ENCODE data around the gene SMIM30. TPM values are rescaled to one million over a fixed set of nuclear protein-coding genes. Genes with fewer than 3 reads are reported as not detected.

Gene SMIM30
- total RNA-seq, 1 experiment from 2014 or later = 44.7 TPM

- H3K4me3 ChIP-seq (ENCODE audit: insufficient read depth, low read depth, low read length) = peak within 1 kb of the TSS; percentile 54
- peaks cover 41% of the 10 kb centered on the region for H3K27me3 ChIP-seq (ENCODE audit: control insufficient read depth, insufficient read depth, low read length)
- no peaks in the 10 kb centered on the region for H3K36me3 ChIP-seq (replicated peaks; ENCODE audit: control insufficient read depth, insufficient read depth, low read length)
- peak; percentile 80 for DNase-seq
These were observed 31.9 kb downstream of the SMIM30 start, which contains the start of gene GPR85 for GRCh38 chr7:113086431-113086888. GPR85 (minus strand) TSS chr7:113086827; CDS start chr7:113084721, 2,106 bp downstream.

GRCh38 chr7:113085781-113086390 is 32.5 kb downstream of the SMIM30 start:
- Histone ChIP-seq H3K27me3 (ENCODE audit: control insufficient read depth, insufficient read depth, low read length) (peaks cover 47% of the 10 kb centered on the region), H3K4me3 (ENCODE audit: insufficient read depth, low read depth, low read length) (peak overlapping the region; percentile 1; the same call in 1 of the 2 replicates)
- peak; percentile 1 for DNase-seq

GRCh38 chr7:113084496-113085172 is 33.7 kb downstream of the SMIM30 start:
- no peaks in the 10 kb centered on the region for H3K36me3 ChIP-seq (replicated peaks; ENCODE audit: control insufficient read depth, insufficient read depth, low read length)
- H3K4me3 ChIP-seq (ENCODE audit: insufficient read depth, low read depth, low read length) = no peak overlapping the region
- no peak for DNase-seq
- peaks cover 58% of the 10 kb centered on the region for H3K27me3 ChIP-seq (ENCODE audit: control insufficient read depth, insufficient read depth, low read length)

More at GRCh38 chr7:113085781-113086390, 32.5 kb downstream of the SMIM30 start:
- H3K36me3 ChIP-seq (replicated peaks; ENCODE audit: control insufficient read depth, insufficient read depth, low read length) = no peaks in the 10 kb centered on the region

DNA sequence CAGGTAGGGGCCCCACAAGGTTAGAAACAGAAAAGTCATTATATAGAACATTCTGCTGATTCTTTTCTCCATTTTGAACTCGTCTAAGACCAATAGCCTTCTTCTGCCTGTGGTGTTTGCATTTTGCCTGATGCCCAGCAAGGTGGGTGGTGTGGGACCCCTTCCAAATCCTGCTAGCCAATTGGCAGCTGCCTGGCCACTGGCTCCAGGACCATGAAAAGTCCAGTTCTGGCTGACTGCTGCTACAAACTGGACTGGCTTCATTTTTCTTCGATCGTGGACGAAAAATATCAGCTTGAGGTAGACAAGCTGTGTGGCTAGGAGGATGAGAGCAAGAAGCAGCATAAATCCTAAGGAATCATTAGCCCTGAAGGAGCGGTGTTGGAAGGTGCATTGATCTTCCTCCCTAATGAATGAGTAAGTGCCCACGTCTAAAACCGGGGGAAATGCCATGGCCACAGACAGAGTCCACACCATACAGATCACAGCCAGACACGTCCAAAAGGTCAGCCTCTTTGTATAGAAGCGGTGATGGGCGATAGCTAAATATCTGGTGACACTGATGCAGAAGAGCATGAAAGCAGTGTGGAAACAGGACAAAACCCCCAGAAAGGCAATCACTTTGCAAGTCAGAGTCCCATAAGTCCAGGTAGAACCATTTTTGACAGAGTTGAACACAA is 34.4 kb downstream of the SMIM30 start:
- H3K36me3 ChIP-seq (replicated peaks; ENCODE audit: control insufficient read depth, insufficient read depth, low read length) = no peaks in the 10 kb centered on the region
- H3K27me3 ChIP-seq (ENCODE audit: control insufficient read depth, insufficient read depth, low read length) = peaks cover 64% of the 10 kb centered on the region
- no peak overlapping the region for H3K4me3 ChIP-seq (ENCODE audit: insufficient read depth, low read depth, low read length)
- no peak for DNase-seq

GRCh38 chr7:113083132-113083815 is 35.1 kb downstream of the SMIM30 start:
- Histone ChIP-seq H3K36me3 (replicated peaks; ENCODE audit: control insufficient read depth, insufficient read depth, low read length) (no peaks in the 10 kb centered on the region), H3K4me3 (ENCODE audit: insufficient read depth, low read depth, low read length) (no peak overlapping the region), H3K27me3 (ENCODE audit: control insufficient read depth, insufficient read depth, low read length) (peaks cover 69% of the 10 kb centered on the region)
- DNase-seq = peak; percentile 2

DNA sequence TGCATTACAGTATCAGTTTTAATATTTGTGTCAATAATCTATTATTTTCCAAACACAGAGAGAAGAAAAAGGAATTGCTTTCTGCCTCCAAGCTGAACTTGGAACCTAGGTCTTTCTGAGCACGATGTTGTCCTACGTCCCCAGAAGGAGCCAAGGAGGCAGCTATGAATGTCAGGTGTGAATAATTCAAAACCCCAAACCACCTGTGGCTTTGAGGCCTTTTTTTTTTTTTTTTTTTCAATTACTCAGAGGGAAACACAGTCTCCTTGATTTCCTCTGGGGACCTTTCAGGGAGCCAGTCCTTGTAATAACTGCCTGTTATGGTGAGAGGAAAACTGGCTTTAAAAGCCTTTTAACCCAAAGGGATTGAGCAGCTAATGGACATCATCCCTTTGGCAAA is 40.0 kb downstream of the SMIM30 start:
- H3K36me3 ChIP-seq (replicated peaks; ENCODE audit: control insufficient read depth, insufficient read depth, low read length) = no peaks in the 10 kb centered on the region
- H3K4me3 ChIP-seq (ENCODE audit: insufficient read depth, low read depth, low read length) = no peak overlapping the region
- peaks cover 83% of the 10 kb centered on the region for H3K27me3 ChIP-seq (ENCODE audit: control insufficient read depth, insufficient read depth, low read length)
- no peak for DNase-seq

- Histone ChIP-seq H3K4me3 (ENCODE audit: insufficient read depth, low read depth, low read length) (no peak overlapping the region), H3K27me3 (ENCODE audit: control insufficient read depth, insufficient read depth, low read length) (peaks cover 81% of the 10 kb centered on the region), H3K36me3 (replicated peaks; ENCODE audit: control insufficient read depth, insufficient read depth, low read length) (no peaks in the 10 kb centered on the region)
- no peak for DNase-seq
These were observed 41.7 kb downstream of the SMIM30 start for GRCh38 chr7:113076703-113077102.

DNA sequence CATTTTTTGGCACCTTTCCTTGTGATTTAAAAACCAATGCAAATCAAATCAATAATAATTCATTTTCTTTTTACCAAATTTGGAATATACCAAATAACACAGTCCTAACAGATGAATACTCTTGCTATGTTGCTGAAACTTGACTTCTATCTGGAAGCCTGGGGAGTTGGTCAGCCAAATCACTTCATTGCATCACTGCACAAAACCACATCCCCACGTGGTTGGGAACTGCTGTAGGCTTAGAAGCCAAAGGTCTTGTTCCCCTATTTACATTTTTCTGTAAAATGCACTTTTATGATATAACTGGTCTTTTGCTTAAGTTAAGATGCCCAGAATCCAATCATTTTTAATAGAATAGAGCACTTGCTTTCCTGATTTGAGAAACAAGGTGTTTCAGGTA is 46.9 kb downstream of the SMIM30 start:
- no peak for DNase-seq
- peaks cover 38% of the 10 kb centered on the region for H3K27me3 ChIP-seq (ENCODE audit: control insufficient read depth, insufficient read depth, low read length)
- H3K36me3 ChIP-seq (replicated peaks; ENCODE audit: control insufficient read depth, insufficient read depth, low read length) = no peaks in the 10 kb centered on the region
- no peak overlapping the region for H3K4me3 ChIP-seq (ENCODE audit: insufficient read depth, low read depth, low read length)

Other genes starting within 250 kb of the SMIM30 start
- gene GPR85, start 31.7 kb downstream of the SMIM30 start, total RNA-seq (2014; rRNA removed; shearing (Covaris generic)) = 0.03 TPM in 1 of 2 replicates, not detected in the other